ENCODE measurements around the gene KRT23. TPM values are rescaled to one million over a fixed set of nuclear protein-coding genes. Genes with fewer than 3 reads are reported as not detected.

KRT23 gene
- total RNA-seq = 1 to 10 TPM in 1 of 8 experiments, under 1 TPM in 2, not detected in 5; 0.36 to 1.2 (median 0.66) TPM

- in situ Hi-C loops (cut with MboI; ENCODE audit: low pct_unique_long_range_greater_than_20kb in 2 of 9, low sequenced_read_pairs in 9 of 9, unreplicated experiment in 9 of 9) = no loop called here
- peak in 2 of 8 experiments; percentile 24 to 31 for ATAC-seq (replicated peaks in 6 of 8)
- no peak within 1 kb of the TSS for H3K4me3 ChIP-seq
- WGBS, 10 experiments = 32 to 88% (median 51%) methylated on average over 2 to 6 of the region's 9 CpGs; no CpG with 5 or more reads in 3 of the 10 experiments
- H3K27ac ChIP-seq = no peak within 1 kb of the TSS
- peaks cover 0 to 3% of the 10 kb centered on the region in 2 donors for H3K4me1 ChIP-seq (replicated peaks in 1 of 2)
These were observed at the start of gene KRT23 for GRCh38 chr17:40937384-40937819. TSS of gene KRT23 (minus strand) at chr17:40937646. CDS start at chr17:40936603, 1,043 bp downstream.

- no peaks in the 10 kb centered on the region for H3K4me1 ChIP-seq (replicated peaks in 1 of 2)
- no peak overlapping the region for H3K4me3 ChIP-seq
- WGBS, 10 experiments = 20 to 92% (median 64%) methylated on average over 1 to 7 of the region's 8 CpGs; no CpG with 5 or more reads in 2 of the 10 experiments
- no peak for ATAC-seq (replicated peaks in 6 of 8)
- no peak overlapping the region for H3K27ac ChIP-seq
- in situ Hi-C loops (cut with MboI; ENCODE audit: low pct_unique_long_range_greater_than_20kb in 2 of 9, low sequenced_read_pairs in 9 of 9, unreplicated experiment in 9 of 9) = no loop called here
These were observed 49.5 kb upstream of the KRT23 start for GRCh38 chr17:40986920-40987319.

- H3K4me3 ChIP-seq = no peak within 1 kb of the TSS
- no peaks in the 10 kb centered on the region for H3K4me1 ChIP-seq (replicated peaks in 1 of 2)
- ATAC-seq (replicated peaks in 6 of 8) = no peak
- in situ Hi-C loops (cut with MboI; ENCODE audit: low pct_unique_long_range_greater_than_20kb in 2 of 9, low sequenced_read_pairs in 9 of 9, unreplicated experiment in 9 of 9) = no loop called here
- WGBS, 10 experiments = 4 to 90% (median 56%) methylated on average over 1 to 3 of the region's 3 CpGs; no CpG with 5 or more reads in 2 of the 10 experiments
- no peak within 1 kb of the TSS for H3K27ac ChIP-seq
These were observed 46.8 kb upstream of the KRT23 start, which contains the start of gene KRT40 for GRCh38 chr17:40984226-40984625. TSS of gene KRT40 (minus strand) at chr17:40984326. CDS start at chr17:40984273, 53 bp downstream.

DNA sequence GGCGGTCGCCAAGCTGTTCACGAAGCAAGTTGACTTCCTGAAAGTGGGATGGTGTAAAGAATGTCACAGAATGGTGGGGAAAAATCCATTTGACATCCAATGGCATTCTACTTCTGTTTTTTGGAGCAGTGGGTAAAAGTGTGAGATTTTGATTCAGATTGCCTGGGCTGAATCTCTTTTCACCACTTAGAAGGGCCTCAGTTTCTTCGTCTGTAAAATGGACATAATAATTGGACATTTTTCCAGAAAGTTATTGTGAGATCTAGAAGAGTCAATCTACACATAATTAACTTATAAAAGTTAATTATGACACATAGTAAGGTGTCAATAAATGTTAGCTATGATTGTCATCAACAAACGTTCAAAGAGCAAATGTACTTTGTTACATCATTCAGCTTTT, 43.7 kb upstream of the KRT23 start:
- in situ Hi-C loops (cut with MboI; ENCODE audit: low pct_unique_long_range_greater_than_20kb in 2 of 9, low sequenced_read_pairs in 9 of 9, unreplicated experiment in 9 of 9) = no loop called here
- 30 to 87% (median 45%) methylated on average over 1 to 5 of the region's 5 CpGs; no CpG with 5 or more reads in 1 of the 10 experiments for WGBS, 10 experiments
- ATAC-seq (replicated peaks in 6 of 8) = no peak
- Histone ChIP-seq H3K4me1 (replicated peaks in 1 of 2) (no peaks in the 10 kb centered on the region), H3K4me3 (no peak overlapping the region), H3K27ac (no peak overlapping the region)

DNA sequence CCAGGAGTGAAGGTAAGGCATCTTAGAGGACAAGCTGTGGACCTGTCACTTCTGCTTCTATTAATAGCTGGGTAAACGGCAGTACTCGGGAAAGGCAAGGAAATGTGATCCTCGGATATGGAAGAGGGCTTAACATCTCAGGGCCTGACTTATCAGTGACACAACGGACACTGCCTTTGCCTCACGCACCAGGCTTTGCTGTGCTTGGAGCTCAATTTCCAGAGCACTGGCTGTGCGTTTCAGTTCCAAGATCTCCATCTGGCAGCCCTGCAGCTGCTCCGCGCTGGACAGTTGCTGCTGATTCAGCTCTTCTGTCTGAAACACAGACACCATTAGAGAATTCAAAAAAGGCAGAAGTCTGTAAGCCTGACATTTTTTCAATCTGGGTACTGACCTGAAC, 43.1 kb upstream of the KRT23 start:
- in situ Hi-C loops (cut with MboI; ENCODE audit: low pct_unique_long_range_greater_than_20kb in 2 of 9, low sequenced_read_pairs in 9 of 9, unreplicated experiment in 9 of 9) = no loop called here
- WGBS, 10 experiments = 27 to 88% (median 60%) methylated on average over 1 to 6 of the region's 8 CpGs; no CpG with 5 or more reads in 3 of the 10 experiments
- Histone ChIP-seq H3K27ac (no peak overlapping the region), H3K4me3 (no peak overlapping the region), H3K4me1 (replicated peaks in 1 of 2) (no peaks in the 10 kb centered on the region)
- peak in 6 of 8 experiments; percentile 28 to 69 (median 54) for ATAC-seq (replicated peaks in 6 of 8)

GRCh38 chr17:40980117-40980516, 42.7 kb upstream of the KRT23 start:
- Histone ChIP-seq H3K27ac (no peak overlapping the region), H3K4me1 (replicated peaks in 1 of 2) (no peaks in the 10 kb centered on the region), H3K4me3 (no peak overlapping the region)
- in situ Hi-C loops (cut with MboI; ENCODE audit: low pct_unique_long_range_greater_than_20kb in 2 of 9, low sequenced_read_pairs in 9 of 9, unreplicated experiment in 9 of 9) = no loop called here
- 69 to 100% (median 88%) methylated on average over 1 to 3 of the region's 3 CpGs; no CpG with 5 or more reads in 2 of the 10 experiments for WGBS, 10 experiments
- no peak for ATAC-seq (replicated peaks in 6 of 8)

DNA sequence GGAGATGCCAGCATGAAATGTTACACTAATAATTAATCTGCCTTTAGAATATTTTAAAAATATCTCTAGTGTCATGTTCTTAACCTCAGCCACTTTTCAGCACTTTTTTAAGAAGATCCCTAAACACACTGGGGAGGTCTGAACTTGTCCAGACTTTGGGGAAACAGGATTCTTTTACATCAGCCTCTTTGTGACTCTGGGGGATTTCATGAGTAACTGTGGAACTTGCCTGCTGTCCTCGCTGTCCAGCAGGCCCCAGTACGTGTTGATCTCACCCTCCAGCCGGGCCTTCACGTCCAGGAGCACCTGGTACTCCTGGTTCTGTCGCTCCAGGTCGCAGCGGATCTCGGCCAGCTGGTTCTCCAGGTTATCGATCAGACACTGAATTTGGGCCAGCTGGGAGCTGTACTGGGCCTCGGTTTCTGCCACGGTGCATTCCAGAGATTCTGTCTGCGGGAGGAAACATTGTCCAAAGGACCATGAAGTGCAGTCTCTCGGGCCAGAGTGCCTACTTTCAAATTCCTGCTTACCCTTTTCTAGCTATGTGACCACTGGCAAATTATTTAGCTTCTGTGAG, 41.2 kb upstream of the KRT23 start:
- Histone ChIP-seq H3K4me1 (replicated peaks in 1 of 2) (no peaks in the 10 kb centered on the region), H3K4me3 (no peak overlapping the region), H3K27ac (no peak overlapping the region)
- in situ Hi-C loops (cut with MboI; ENCODE audit: low pct_unique_long_range_greater_than_20kb in 2 of 9, low sequenced_read_pairs in 9 of 9, unreplicated experiment in 9 of 9) = no loop called here
- 0 to 97% (median 80%) methylated on average over 1 to 7 of the region's 13 CpGs; no CpG with 5 or more reads in 3 of the 10 experiments for WGBS, 10 experiments
- no peak for ATAC-seq (replicated peaks in 6 of 8)

DNA sequence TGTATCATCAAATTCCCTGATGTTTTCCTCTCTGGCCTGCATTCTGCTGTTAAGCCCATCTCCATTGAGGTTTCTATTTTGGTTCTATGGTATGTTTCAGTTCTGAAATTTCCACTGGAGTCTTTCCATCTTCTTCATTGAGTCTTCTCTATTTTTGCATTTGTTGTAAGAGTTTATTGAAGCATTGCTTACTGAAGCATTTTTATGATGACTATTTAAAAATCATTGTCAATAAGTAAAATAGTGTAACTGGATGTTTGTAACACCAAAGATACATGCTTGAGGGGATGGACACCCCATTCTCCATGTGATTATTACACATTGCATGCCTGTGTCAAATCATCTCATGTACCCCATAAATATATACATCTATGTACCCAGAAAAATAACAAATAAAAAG, 38.1 kb upstream of the KRT23 start:
- Histone ChIP-seq H3K27ac (no peak overlapping the region), H3K4me1 (replicated peaks in 1 of 2) (no peaks in the 10 kb centered on the region), H3K4me3 (no peak overlapping the region)
- in situ Hi-C loops (cut with MboI; ENCODE audit: low pct_unique_long_range_greater_than_20kb in 2 of 9, low sequenced_read_pairs in 9 of 9, unreplicated experiment in 9 of 9) = no loop called here
- no peak for ATAC-seq (replicated peaks in 6 of 8)

- in situ Hi-C loops (cut with MboI; ENCODE audit: low pct_unique_long_range_greater_than_20kb in 2 of 9, low sequenced_read_pairs in 9 of 9, unreplicated experiment in 9 of 9) = no loop called here
- WGBS, 10 experiments = 8 to 100% (median 81%) methylated on average over 1 to 3 of the region's 3 CpGs; no CpG with 5 or more reads in 3 of the 10 experiments
- Histone ChIP-seq H3K4me1 (replicated peaks in 1 of 2) (no peaks in the 10 kb centered on the region), H3K4me3 (no peak overlapping the region), H3K27ac (no peak overlapping the region)
- no peak for ATAC-seq (replicated peaks in 6 of 8)
These were observed 36.9 kb upstream of the KRT23 start for GRCh38 chr17:40974366-40974765.

- in situ Hi-C loops (cut with MboI; ENCODE audit: low pct_unique_long_range_greater_than_20kb in 2 of 9, low sequenced_read_pairs in 9 of 9, unreplicated experiment in 9 of 9) = no loop called here
- Histone ChIP-seq H3K4me3 (no peak overlapping the region), H3K4me1 (replicated peaks in 1 of 2) (no peaks in the 10 kb centered on the region), H3K27ac (no peak overlapping the region)
- 43 to 83% (median 80%) methylated on average over 1 of the region's 1 CpG; no CpG with 5 or more reads in 7 of the 10 experiments for WGBS, 10 experiments
- no peak for ATAC-seq (replicated peaks in 6 of 8)
These were observed 30.1 kb upstream of the KRT23 start for GRCh38 chr17:40967582-40967981.

GRCh38 chr17:40966848-40967247, 29.4 kb upstream of the KRT23 start, which contains the start of gene KRT39:
TSS of gene KRT39 (minus strand) at chr17:40966948. CDS start at chr17:40966856, 92 bp downstream.
- in situ Hi-C loops (cut with MboI; ENCODE audit: low pct_unique_long_range_greater_than_20kb in 2 of 9, low sequenced_read_pairs in 9 of 9, unreplicated experiment in 9 of 9) = no loop called here
- Histone ChIP-seq H3K27ac (no peak within 1 kb of the TSS), H3K4me3 (no peak within 1 kb of the TSS), H3K4me1 (replicated peaks in 1 of 2) (no peaks in the 10 kb centered on the region)
- WGBS, 10 experiments = 20 to 100% (median 55%) methylated on average over 1 of the region's 1 CpG; no CpG with 5 or more reads in 6 of the 10 experiments
- ATAC-seq (replicated peaks in 6 of 8) = no peak

- in situ Hi-C loops (cut with MboI; ENCODE audit: low pct_unique_long_range_greater_than_20kb in 2 of 9, low sequenced_read_pairs in 9 of 9, unreplicated experiment in 9 of 9) = no loop called here
- ATAC-seq (replicated peaks in 6 of 8) = peak in 3 of 8 experiments; percentile 22 to 59 (median 32)
- no peak overlapping the region for H3K27ac ChIP-seq
- no peaks in the 10 kb centered on the region for H3K4me1 ChIP-seq (replicated peaks in 1 of 2)
- 20 to 100% (median 100%) methylated on average over 1 of the region's 1 CpG; no CpG with 5 or more reads in 3 of the 10 experiments for WGBS, 10 experiments
- no peak overlapping the region for H3K4me3 ChIP-seq
These were observed 26.4 kb upstream of the KRT23 start for GRCh38 chr17:40963838-40964237.

- no peak overlapping the region for H3K27ac ChIP-seq
These were observed 24.7 kb upstream of the KRT23 start for GRCh38 chr17:40962059-40962561.

More at GRCh38 chr17:40962059-40962561, 24.7 kb upstream of the KRT23 start:
- no peak for ATAC-seq (replicated peaks in 6 of 8)
- 20 to 100% (median 83%) methylated on average over 1 to 4 of the region's 4 CpGs; no CpG with 5 or more reads in 1 of the 10 experiments for WGBS, 10 experiments
- no peak overlapping the region for H3K4me3 ChIP-seq
- H3K4me1 ChIP-seq (replicated peaks in 1 of 2) = peaks cover 7 to 10% of the 10 kb centered on the region in 2 donors
- in situ Hi-C loops (cut with MboI; ENCODE audit: low pct_unique_long_range_greater_than_20kb in 2 of 9, low sequenced_read_pairs in 9 of 9, unreplicated experiment in 9 of 9) = no loop called here
